WTC11 (cell line): Measurements from ENCODE around the gene RFPL3. TPM values are rescaled to one million over a fixed set of nuclear protein-coding genes. Genes with fewer than 3 reads are reported as not detected.

Experiments
- ATAC-seq: fragments of 200-7000 bp; cut with Tn5 transposase; 2 replicates; pipeline ENCODE4 v1.10.0; 2021; ENCODE audit warnings: mild to moderate bottlenecking, moderate library complexity
- CTCF ChIA-PET: fragments of 300-600 bp; sonication (Branson Sonifier 250); formaldehyde crosslinking; loops from one replicate; lab custom pipeline; 2021; ENCODE audit warnings: antibody characterized with exemption; lab: Charles Lee
- POLR2A ChIA-PET: fragments of 350-600 bp; sonication (Branson Sonifier 250); formaldehyde crosslinking; loops from one replicate; lab custom pipeline; 2021; ENCODE audit warnings: antibody characterized with exemption; lab: Charles Lee
- DNase-seq: peaks from one replicate; pipeline ENCODE4 v3.0.0; 2021; ENCODE audit warnings: low spot score
- H3K27ac Mint-ChIP-seq: 2 replicates; pipeline ENCODE4 v1.8.0; 2021; ENCODE audit warnings: mixed read lengths
- H3K27me3 Mint-ChIP-seq: 2 replicates; pipeline ENCODE4 v1.8.0; 2021; ENCODE audit warnings: low read depth, mild to moderate bottlenecking, moderate library complexity, mixed read lengths
- H3K36me3 Mint-ChIP-seq: 2 replicates; pipeline ENCODE4 v1.8.0; 2021; ENCODE audit warnings: mixed read lengths
- H3K4me1 Mint-ChIP-seq: 2 replicates; pipeline ENCODE4 v1.8.0; 2022; ENCODE audit warnings: mixed read lengths
- H3K4me3 Mint-ChIP-seq: 2 replicates; pipeline ENCODE4 v1.8.0; 2021; ENCODE audit warnings: mild to moderate bottlenecking, moderate library complexity, mixed read lengths
- H3K9me3 Mint-ChIP-seq: 2 replicates; pipeline ENCODE4 v1.8.0; 2021; ENCODE audit warnings: mixed read lengths
- ATF1 ChIP-seq: sonication (generic); formaldehyde crosslinking; IDR thresholded peaks from 2 replicates; pipeline ENCODE4 v1.8.1; 2023; ENCODE audit warnings: mild to moderate bottlenecking, moderate library complexity, missing genetic modification reagents
- ATF3 ChIP-seq: sonication (generic); formaldehyde crosslinking; conservative IDR thresholded peaks from 2 replicates; pipeline ENCODE4 v1.8.1; 2022; ENCODE audit warnings: mild to moderate bottlenecking, missing genetic modification reagents
- CTCF ChIP-seq: fragments of 200-600 bp; IDR thresholded peaks from 2 replicates; pipeline ENCODE4 v1.8.0; 2022; ENCODE audit warnings: antibody characterized with exemption
- EMX1 ChIP-seq: fragments of 250-450 bp; sonication (Bioruptor Pico); IDR thresholded peaks from 2 replicates; pipeline ENCODE4 v1.8.0; 2021; ENCODE audit warnings: mild to moderate bottlenecking
- ERG ChIP-seq: fragments of 250-450 bp; sonication (Bioruptor Pico); IDR thresholded peaks from 2 replicates; pipeline ENCODE4 v1.8.0; 2021; ENCODE audit warnings: mild to moderate bottlenecking
- FOXJ3 ChIP-seq: sonication (generic); formaldehyde crosslinking; IDR thresholded peaks from 2 replicates; pipeline ENCODE4 v1.9.0; 2021; ENCODE audit warnings: missing genetic modification reagents, mild to moderate bottlenecking, borderline replicate concordance
- GTF2I ChIP-seq: fragments of 250-450 bp; sonication (Bioruptor Pico); conservative IDR thresholded peaks from 2 replicates; pipeline ENCODE4 v1.4.0; 2021; ENCODE audit warnings: mild to moderate bottlenecking
- IRF2 ChIP-seq: sonication (generic); formaldehyde crosslinking; IDR thresholded peaks from 2 replicates; pipeline ENCODE4 v1.8.0; 2022; ENCODE audit warnings: low read depth, missing genetic modification reagents, borderline replicate concordance
- JUN ChIP-seq: sonication (generic); formaldehyde crosslinking; IDR thresholded peaks from 2 replicates; pipeline ENCODE4 v1.8.0; 2023; ENCODE audit warnings: mild to moderate bottlenecking, missing genetic modification reagents
- MLX ChIP-seq: sonication (generic); formaldehyde crosslinking; IDR thresholded peaks from 2 replicates; pipeline ENCODE4 v1.8.1; 2023; ENCODE audit warnings: mild to moderate bottlenecking, missing genetic modification reagents, moderate library complexity
- NR3C1 ChIP-seq: sonication (generic); formaldehyde crosslinking; conservative IDR thresholded peaks from 2 replicates; pipeline ENCODE4 v1.8.1; 2023; ENCODE audit warnings: low read depth, mild to moderate bottlenecking, missing genetic modification reagents
- SMAD3 ChIP-seq: sonication (generic); formaldehyde crosslinking; IDR thresholded peaks from 2 replicates; pipeline ENCODE4 v1.8.0; 2022; ENCODE audit warnings: missing genetic modification reagents, mild to moderate bottlenecking, borderline replicate concordance
- SP1 ChIP-seq: sonication (generic); formaldehyde crosslinking; conservative IDR thresholded peaks from 2 replicates; pipeline ENCODE4 v1.8.1; 2022; ENCODE audit warnings: missing genetic modification reagents
- TEAD1 ChIP-seq: sonication (generic); formaldehyde crosslinking; IDR thresholded peaks from 2 replicates; pipeline ENCODE4 v1.8.0; 2022; ENCODE audit warnings: mild to moderate bottlenecking, missing genetic modification reagents
- TP53 ChIP-seq: sonication (generic); formaldehyde crosslinking; IDR thresholded peaks from 2 replicates; pipeline ENCODE4 v1.8.1; 2023; ENCODE audit warnings: mild to moderate bottlenecking, missing genetic modification reagents
- USF2 ChIP-seq: sonication (generic); formaldehyde crosslinking; IDR thresholded peaks from 2 replicates; pipeline ENCODE4 v1.8.1; 2023; ENCODE audit warnings: mild to moderate bottlenecking, missing genetic modification reagents, moderate library complexity
- ZBTB21 ChIP-seq: sonication (generic); formaldehyde crosslinking; IDR thresholded peaks from 2 replicates; pipeline ENCODE4 v1.8.1; 2023; ENCODE audit warnings: mild to moderate bottlenecking, missing genetic modification reagents, borderline replicate concordance
- ZNF317 ChIP-seq: sonication (generic); formaldehyde crosslinking; IDR thresholded peaks from 2 replicates; pipeline ENCODE4 v1.8.1; 2023; ENCODE audit warnings: low read depth, mild to moderate bottlenecking, moderate library complexity, missing genetic modification reagents, borderline replicate concordance
- ZNF423 ChIP-seq: fragments of 250-450 bp; sonication (Bioruptor Pico); IDR thresholded peaks from 2 replicates; pipeline ENCODE4 v2.1.2; 2022; ENCODE audit warnings: mild to moderate bottlenecking, moderate library complexity
- ZNF532 ChIP-seq: fragments of 250-450 bp; sonication (Bioruptor Pico); IDR thresholded peaks from 2 replicates; pipeline ENCODE4 v1.9.0; 2021; ENCODE audit warnings: mild to moderate bottlenecking, borderline replicate concordance
- ZNF671 ChIP-seq: fragments of 250-450 bp; sonication (Bioruptor Pico); IDR thresholded peaks from 2 replicates; pipeline ENCODE4 v1.8.0; 2021; ENCODE audit warnings: mild to moderate bottlenecking
- total RNA-seq: library from RNA; stranded (reverse); gene quantifications from 3 replicates; pipeline ENCODE4 v1.2.3, GENCODE V29; 2021

RFPL3 gene
- total RNA-seq, 1 experiment from 2014 or later, result not detected

- peak; percentile 40 for DNase-seq
- Mint-ChIP-seq H3K9me3 (no peaks in the 10 kb centered on the region), H3K36me3 (peaks cover 73% of the 10 kb centered on the region), H3K27ac (peak overlapping the region; percentile 15; the same call in 1 of the 2 replicates), H3K4me1 (no peaks in the 10 kb centered on the region), H3K27me3 (no peaks in the 10 kb centered on the region), H3K4me3 (no peak overlapping the region)
- TF ChIP-seq ZBTB21 (CRISPR knock-in tag) (no peak), GTF2I (CRISPR knock-in tag) (no peak), IRF2 (no peak), TP53 (CRISPR knock-in tag) (no peak), CTCF (peak; percentile 20; the same call in 1 of the 2 replicates), JUN (CRISPR knock-in tag) (no peak)
- CTCF ChIA-PET, result interaction anchor here (0.7 to 2.3 kb wide), 18 partner anchors 9 to 419 kb away, joined by 3 to 11 read pairs (median 3); partner anchors contain the start of genes FBXO7 and RTCB
- POLR2A ChIA-PET, result no interaction called here
- ATAC-seq, result peak; percentile 59
Observed at GRCh38 chr22:32389685-32390084, 32.0 kb downstream of the RFPL3 start.

- no peaks in the 10 kb centered on the region for H3K27me3 Mint-ChIP-seq
- ChIA-PET CTCF (no interaction called here), POLR2A (no interaction called here)
- H3K36me3 Mint-ChIP-seq, result peaks cover 83% of the 10 kb centered on the region
- no peak for ATAC-seq
- DNase-seq, result no peak
- no peak overlapping the region for H3K4me3 Mint-ChIP-seq
- no peak overlapping the region for H3K27ac Mint-ChIP-seq
- no peaks in the 10 kb centered on the region for H3K4me1 Mint-ChIP-seq
- no peaks in the 10 kb centered on the region for H3K9me3 Mint-ChIP-seq
- TF ChIP-seq NR3C1 (CRISPR knock-in tag) (no peak), TEAD1 (CRISPR knock-in tag) (no peak), ZNF423 (CRISPR knock-in tag) (no peak), USF2 (CRISPR knock-in tag) (no peak), EMX1 (CRISPR knock-in tag) (no peak), ERG (CRISPR knock-in tag) (no peak), ZNF532 (CRISPR knock-in tag) (no peak), FOXJ3 (no peak), ZNF317 (CRISPR knock-in tag) (no peak), ATF3 (CRISPR knock-in tag) (no peak), SP1 (CRISPR knock-in tag) (no peak), MLX (CRISPR knock-in tag) (no peak), ZNF671 (CRISPR knock-in tag) (no peak), ATF1 (CRISPR knock-in tag) (no peak), SMAD3 (CRISPR knock-in tag) (no peak)
Observed at GRCh38 chr22:32395107-32395506, 37.4 kb downstream of the RFPL3 start.
